Endothelial cell of umbilical vein (primary cell): Measurements from ENCODE around the gene ABLIM2. TPM values are rescaled to one million over a fixed set of nuclear protein-coding genes. Genes with fewer than 3 reads are reported as not detected.

Source experiments
- BruUV-seq: library from RNA; stranded (reverse); fragments of 400-500 nt; replicated peaks from 2 replicates; lab custom pipeline; 2021; lab: Mats Ljungman, UMichigan
- CTCF ChIA-PET: fragments of 300-600, 350-600 bp; sonication (Branson Sonifier 250); formaldehyde crosslinking; loops from one replicate; lab custom pipeline; 2021; ENCODE audit warnings: antibody characterized with exemption, inconsistent platforms; lab: Charles Lee
- POLR2A ChIA-PET: fragments of 300-600, 350-600 bp; sonication (Branson Sonifier 250); formaldehyde crosslinking; loops from one replicate; lab custom pipeline; 2021; ENCODE audit warnings: antibody characterized with exemption, inconsistent platforms; lab: Charles Lee
- DNase-seq: peaks from one replicate; pipeline ENCODE4 v3.0.0-alpha.2; 2011; ENCODE audit warnings: low read depth, low spot score
- FAIRE-seq: peaks from 2 replicates; lab custom pipeline; 2011; peaks lifted over from hg19 to GRCh38; lab: Jason Lieb, UNC
- H2AFZ ChIP-seq: 2 replicates; pipeline ENCODE4 v1.6.0; 2012; ENCODE audit warnings: low read depth, low read length, control low read depth, inconsistent platforms
- H3K27ac ChIP-seq: 2 replicates; pipeline ENCODE4 v1.5.1; 2011; ENCODE audit warnings: low read depth, mild to moderate bottlenecking, control low read depth, low read length, moderate library complexity; ENCODE audit not compliant: insufficient read depth
- H3K27me3 ChIP-seq, 2 experiments: 2 replicates each; pipeline versions ENCODE4 v1.6.0 to v1.6.1; 2011; ENCODE audit warnings: low read length in 2 of 2, mixed read lengths in 1 of 2; ENCODE audit not compliant: control insufficient read depth in 2 of 2, insufficient read depth in 2 of 2
- H3K36me3 ChIP-seq, 2 experiments: 2 replicates in 1 of 2; 3 replicates in 1 of 2; pipeline ENCODE4 v1.5.1; 2011; ENCODE audit warnings: low read length in 2 of 2, mild to moderate bottlenecking in 1 of 2, moderate library complexity in 1 of 2; ENCODE audit not compliant: control insufficient read depth in 2 of 2, insufficient read depth in 2 of 2; ENCODE audit errors: extremely low read depth in 1 of 2
- H3K4me1 ChIP-seq: 3 replicates; pipeline ENCODE4 v1.5.1; 2011; ENCODE audit warnings: mild to moderate bottlenecking, low read length; ENCODE audit not compliant: control insufficient read depth, insufficient read depth; ENCODE audit errors: extremely low read depth
- H3K4me2 ChIP-seq: 2 replicates; pipeline ENCODE4 v1.6.1; 2011; ENCODE audit warnings: low read length, control low read depth, mixed read lengths; ENCODE audit not compliant: insufficient read depth
- H3K4me3 ChIP-seq, 3 experiments: fragments of 200-600 bp in 1 of 3; sonication (generic), shearing (Covaris generic) in 1 of 3; replicated peaks in 1 of 3; 2 replicates each; pipeline ENCODE4 v1.5.1; 2011 to 2016; ENCODE audit warnings: control low read depth in 3 of 3, low read length in 3 of 3, mild to moderate bottlenecking in 2 of 3, inconsistent platforms in 1 of 3, low read depth in 1 of 3, moderate library complexity in 1 of 3; ENCODE audit not compliant: insufficient read depth in 1 of 3
- H3K79me2 ChIP-seq: 2 replicates; pipeline ENCODE4 v1.6.0; 2012; ENCODE audit warnings: low read length, inconsistent platforms; ENCODE audit not compliant: control insufficient read depth, insufficient read depth
- H3K9ac ChIP-seq: replicated peaks from 2 replicates; pipeline ENCODE3; 2011; ENCODE audit warnings: low read length, control low read depth; ENCODE audit not compliant: insufficient read depth; ENCODE audit errors: extremely low read depth
- H3K9me1 ChIP-seq: replicated peaks from 3 replicates; pipeline ENCODE4 v1.6.0; 2011; ENCODE audit warnings: mild to moderate bottlenecking, low read length; ENCODE audit not compliant: control insufficient read depth, insufficient read depth; ENCODE audit errors: extremely low read depth
- H3K9me3 ChIP-seq: replicated peaks from 2 replicates; pipeline ENCODE4 v1.5.1; 2012; ENCODE audit warnings: low read length, inconsistent platforms; ENCODE audit not compliant: control insufficient read depth, insufficient read depth
- H4K20me1 ChIP-seq: replicated peaks from 2 replicates; pipeline ENCODE3; 2011; ENCODE audit warnings: mild to moderate bottlenecking, low read length; ENCODE audit not compliant: control insufficient read depth, insufficient read depth; ENCODE audit errors: extremely low read depth
- EZH2 ChIP-seq: IDR thresholded peaks from 2 replicates; pipeline ENCODE4 v1.6.1; 2012; ENCODE audit warnings: borderline replicate concordance, low read depth, mild to moderate bottlenecking, moderate library complexity, low read length, inconsistent platforms; ENCODE audit not compliant: severe bottlenecking
- FOS ChIP-seq: IDR thresholded peaks from 2 replicates; pipeline ENCODE4 v1.6.1; 2011; ENCODE audit warnings: mild to moderate bottlenecking, low read length, moderate library complexity, borderline replicate concordance; ENCODE audit not compliant: insufficient read depth
- GATA2 ChIP-seq: IDR thresholded peaks from 2 replicates; pipeline ENCODE4 v1.7.0; 2011; ENCODE audit warnings: low read depth, mild to moderate bottlenecking, moderate library complexity, mixed read lengths, low read length; ENCODE audit not compliant: insufficient read length, insufficient read depth
- JUN ChIP-seq: IDR thresholded peaks from 2 replicates; pipeline ENCODE4 v1.6.1; 2011; ENCODE audit warnings: borderline replicate concordance, low read depth; ENCODE audit not compliant: insufficient read length, insufficient read depth
- MYC ChIP-seq: IDR thresholded peaks from one replicate; pipeline ENCODE4 v1.6.1; 2011; ENCODE audit warnings: mild to moderate bottlenecking, low read depth, low read length
- POLR2A ChIP-seq: IDR thresholded peaks from 2 replicates; pipeline ENCODE4 v1.6.1; 2012; ENCODE audit warnings: low read depth, mild to moderate bottlenecking, control low read depth, low read length
- POLR2AphosphoS5 ChIP-seq: IDR thresholded peaks from 2 replicates; pipeline ENCODE4 v1.6.1; 2012; ENCODE audit warnings: low read depth, mild to moderate bottlenecking, control low read depth, low read length, moderate library complexity; ENCODE audit not compliant: insufficient read depth
- dilution Hi-C: fragments of 300-500 bp; cut with MboI; formaldehyde crosslinking; loops from one replicate; pipeline ENCODE4 v1.15.0; 2019; ENCODE audit warnings: low sequenced_read_pairs; ENCODE audit not compliant: extremely low pct_ligation_motif_present
- intact Hi-C: fragments of 100-400 bp; cut with micrococcal nuclease; formaldehyde crosslinking; loops from one replicate; pipeline ENCODE4 v1.10.0; 2022
- polyA plus RNA-seq, 4 experiments: library from polyadenylated mRNA; depleted of rRNA in 3 of 4; stranded (reverse) in 3 of 4; unstranded in 1 of 4; fragments of >200 nt; gene quantifications; 2 replicates each; pipeline versions ENCODE4 v1.2.1 to v1.2.3, GENCODE V29; 2011 to 2012; ENCODE audit warnings: missing spikeins in 1 of 4
- total RNA-seq: library from RNA; stranded (reverse); gene quantifications from 2 replicates; pipeline ENCODE4 v1.2.3, GENCODE V29; 2021
- TF ChIP-seq, protein P1 (sequence below): IDR thresholded peaks from 2 replicates; pipeline ENCODE4 v1.6.1; 2011; ENCODE audit not compliant: insufficient read depth, insufficient read length
- TF ChIP-seq, protein P2 (sequence below), 2 donors: IDR thresholded peaks; 1 replicate in 1 of 2; 2 replicates in 1 of 2; pipeline ENCODE4 v1.5.1; 2011; ENCODE audit warnings: low read length in 2 of 2, mild to moderate bottlenecking in 2 of 2, moderate library complexity in 2 of 2, control low read depth in 1 of 2, inconsistent platforms in 1 of 2, low read depth in 1 of 2; ENCODE audit not compliant: insufficient read depth in 1 of 2; ENCODE audit errors: extremely low read depth in 1 of 2

The ABLIM2 gene
- total and polyA plus RNA-seq, 2 donors (not counting 3 experiments of a cell fraction or from before 2014, with no cell fraction given), result 0.28 to 0.66 TPM

DNA sequence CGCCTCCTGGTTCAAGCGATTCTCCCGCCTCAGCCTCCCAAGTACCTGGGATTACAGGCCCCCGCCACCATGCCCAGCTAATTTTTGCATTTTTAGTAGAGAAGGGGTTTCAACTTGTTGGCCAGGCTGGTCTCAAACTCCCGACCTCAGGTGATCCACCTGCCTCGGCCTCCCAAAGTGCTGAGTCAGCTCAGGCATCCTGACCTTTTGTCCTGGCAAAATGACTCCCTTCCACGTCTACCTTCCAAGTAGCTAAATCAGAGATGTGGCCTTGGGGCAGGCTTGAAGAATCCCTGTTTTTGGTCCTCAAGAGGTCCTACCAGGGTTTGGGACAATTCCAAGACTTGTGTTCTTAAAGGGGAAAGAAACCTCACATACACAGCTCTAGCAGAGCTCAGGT lies 231.8 kb downstream of the ABLIM2 start:
- POLR2A ChIA-PET, result interaction anchor here (0.6 to 1.2 kb wide), 2 partner anchors 12 to 13 kb away, joined by 3 to 4 read pairs; partner anchors contain the start of gene AFAP1
- TF ChIP-seq GATA2, result no peak
- TF ChIP-seq, protein P1, sequence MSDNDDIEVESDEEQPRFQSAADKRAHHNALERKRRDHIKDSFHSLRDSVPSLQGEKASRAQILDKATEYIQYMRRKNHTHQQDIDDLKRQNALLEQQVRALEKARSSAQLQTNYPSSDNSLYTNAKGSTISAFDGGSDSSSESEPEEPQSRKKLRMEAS, result no peak
- TF ChIP-seq, protein P2, sequence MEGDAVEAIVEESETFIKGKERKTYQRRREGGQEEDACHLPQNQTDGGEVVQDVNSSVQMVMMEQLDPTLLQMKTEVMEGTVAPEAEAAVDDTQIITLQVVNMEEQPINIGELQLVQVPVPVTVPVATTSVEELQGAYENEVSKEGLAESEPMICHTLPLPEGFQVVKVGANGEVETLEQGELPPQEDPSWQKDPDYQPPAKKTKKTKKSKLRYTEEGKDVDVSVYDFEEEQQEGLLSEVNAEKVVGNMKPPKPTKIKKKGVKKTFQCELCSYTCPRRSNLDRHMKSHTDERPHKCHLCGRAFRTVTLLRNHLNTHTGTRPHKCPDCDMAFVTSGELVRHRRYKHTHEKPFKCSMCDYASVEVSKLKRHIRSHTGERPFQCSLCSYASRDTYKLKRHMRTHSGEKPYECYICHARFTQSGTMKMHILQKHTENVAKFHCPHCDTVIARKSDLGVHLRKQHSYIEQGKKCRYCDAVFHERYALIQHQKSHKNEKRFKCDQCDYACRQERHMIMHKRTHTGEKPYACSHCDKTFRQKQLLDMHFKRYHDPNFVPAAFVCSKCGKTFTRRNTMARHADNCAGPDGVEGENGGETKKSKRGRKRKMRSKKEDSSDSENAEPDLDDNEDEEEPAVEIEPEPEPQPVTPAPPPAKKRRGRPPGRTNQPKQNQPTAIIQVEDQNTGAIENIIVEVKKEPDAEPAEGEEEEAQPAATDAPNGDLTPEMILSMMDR (IDR thresholded peaks at IDR 0.05; ENCODE audit: extremely low read depth in 1 of 2, insufficient read depth in 1 of 2, low read depth in 1 of 2, low read length in 2 of 2), result no peak
- no peak for TF ChIP-seq POLR2A
- TF ChIP-seq MYC, result no peak
- no peak for TF ChIP-seq POLR2AphosphoS5
- no peak for TF ChIP-seq EZH2
- TF ChIP-seq JUN, result no peak
- TF ChIP-seq FOS, result no peak
- Histone ChIP-seq H3K79me2 (peaks cover 99% of the 10 kb centered on the region), H3K9me3 (no peaks in the 10 kb centered on the region), H3K4me2 (no peak overlapping the region), H3K36me3 (peaks cover 4 to 5% of the 10 kb centered on the region in 2 experiments), H2AFZ (no peak overlapping the region), H3K4me1 (peaks cover 37% of the 10 kb centered on the region), H3K9me1 (no peaks in the 10 kb centered on the region), H4K20me1 (peaks cover 11% of the 10 kb centered on the region), H3K27me3 (no peaks in the 10 kb centered on the region), H3K27ac (no peak overlapping the region), H3K9ac (no peak overlapping the region), H3K4me3 (no peak overlapping the region)
- dilution Hi-C loops (no loop called here), intact Hi-C loops (no loop called here)
- CTCF ChIA-PET, result interaction anchor here (1.3 to 9.2 kb wide), 3 partner anchors 11 to 122 kb away, joined by 3 to 53 read pairs (median 7); partner anchors contain the start of gene AFAP1
- DNase-seq (no peak), FAIRE-seq (no peak)
- no TSS peak for BruUV-seq
